Choroid plexus epithelial cell (primary cell): ENCODE results near the gene SLC9C2.
A peak's percentile ranks its signal among the peaks of the same experiment; 100 is the strongest.
"Not testable (repeated sequence)": the region's sequence is repeated elsewhere in the genome, so short reads cannot be mapped to it uniquely, and the experiment has no call there.

Experiments used
- DNase-seq: peaks from one replicate; pipeline ENCODE4 v3.0.0-alpha.2; 2010; ENCODE audit warnings: low read depth
- H3K4me3 ChIP-seq: 2 replicates; pipeline ENCODE4 v1.5.1; 2011; ENCODE audit warnings: low read depth, mild to moderate bottlenecking, control low read depth, low read length, moderate library complexity
- TF ChIP-seq, protein P1 (sequence below): conservative IDR thresholded peaks from 2 replicates; pipeline ENCODE4 v1.5.1; 2011; ENCODE audit warnings: low read depth, mild to moderate bottlenecking, control low read depth, inconsistent platforms, low read length, moderate library complexity

SLC9C2 gene

DNA sequence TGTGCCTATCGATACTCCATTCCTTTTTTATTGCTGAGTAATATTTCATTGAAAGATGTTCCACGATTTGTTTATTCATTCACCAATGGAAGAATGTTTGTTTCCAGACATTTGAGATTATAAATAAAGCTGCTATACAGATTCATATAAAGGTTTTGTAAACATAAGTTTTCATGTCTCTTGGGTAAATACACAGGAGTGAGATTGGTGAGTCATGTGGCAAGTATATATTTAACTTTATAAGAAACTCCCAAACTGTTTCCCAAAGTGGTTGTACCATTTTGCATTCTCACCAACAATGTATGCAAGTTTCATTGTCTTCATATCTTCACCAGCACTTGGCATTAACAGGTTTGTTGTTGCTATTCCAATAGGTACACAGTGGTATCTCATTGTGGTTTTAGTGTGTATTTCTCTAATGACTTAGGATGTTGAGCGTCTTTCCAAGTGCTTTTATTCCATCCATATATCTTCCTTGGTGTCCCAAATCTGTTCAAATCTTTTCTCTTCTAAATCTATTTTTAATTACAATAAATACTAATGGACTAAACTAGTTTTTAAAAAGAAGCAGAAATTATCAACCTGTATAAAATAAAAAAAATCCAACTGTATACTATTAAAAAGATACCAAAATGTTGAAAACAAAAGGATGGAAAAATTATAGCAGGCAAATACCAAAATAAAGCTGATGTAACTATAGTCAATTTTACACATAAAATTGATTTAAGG is 6.6 kb downstream of the SLC9C2 start:
- H3K4me3 ChIP-seq: no peak overlapping the region
- TF ChIP-seq, protein P1, sequence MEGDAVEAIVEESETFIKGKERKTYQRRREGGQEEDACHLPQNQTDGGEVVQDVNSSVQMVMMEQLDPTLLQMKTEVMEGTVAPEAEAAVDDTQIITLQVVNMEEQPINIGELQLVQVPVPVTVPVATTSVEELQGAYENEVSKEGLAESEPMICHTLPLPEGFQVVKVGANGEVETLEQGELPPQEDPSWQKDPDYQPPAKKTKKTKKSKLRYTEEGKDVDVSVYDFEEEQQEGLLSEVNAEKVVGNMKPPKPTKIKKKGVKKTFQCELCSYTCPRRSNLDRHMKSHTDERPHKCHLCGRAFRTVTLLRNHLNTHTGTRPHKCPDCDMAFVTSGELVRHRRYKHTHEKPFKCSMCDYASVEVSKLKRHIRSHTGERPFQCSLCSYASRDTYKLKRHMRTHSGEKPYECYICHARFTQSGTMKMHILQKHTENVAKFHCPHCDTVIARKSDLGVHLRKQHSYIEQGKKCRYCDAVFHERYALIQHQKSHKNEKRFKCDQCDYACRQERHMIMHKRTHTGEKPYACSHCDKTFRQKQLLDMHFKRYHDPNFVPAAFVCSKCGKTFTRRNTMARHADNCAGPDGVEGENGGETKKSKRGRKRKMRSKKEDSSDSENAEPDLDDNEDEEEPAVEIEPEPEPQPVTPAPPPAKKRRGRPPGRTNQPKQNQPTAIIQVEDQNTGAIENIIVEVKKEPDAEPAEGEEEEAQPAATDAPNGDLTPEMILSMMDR: no peak
- no peak for DNase-seq

DNA sequence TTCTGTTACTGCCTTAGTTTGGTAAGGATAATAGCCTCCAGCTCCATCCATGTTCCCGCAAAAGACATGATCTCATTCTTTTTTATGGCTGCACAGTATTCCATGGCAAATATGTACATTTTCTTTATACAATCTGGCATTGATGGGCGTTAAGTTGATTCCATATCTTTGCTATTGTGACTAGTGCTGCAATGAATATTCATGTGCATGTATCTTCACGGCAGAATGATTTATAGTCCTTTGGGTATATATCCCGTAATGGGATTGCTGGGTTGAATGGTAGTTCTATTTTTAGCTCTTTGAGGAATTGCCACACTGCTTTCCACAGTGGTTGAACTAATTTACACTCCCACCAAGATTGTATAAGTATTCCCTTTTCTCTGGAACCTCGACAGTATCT is 11.7 kb downstream of the SLC9C2 start:
- not testable (repeated sequence) for H3K4me3 ChIP-seq, DNase-seq

DNA sequence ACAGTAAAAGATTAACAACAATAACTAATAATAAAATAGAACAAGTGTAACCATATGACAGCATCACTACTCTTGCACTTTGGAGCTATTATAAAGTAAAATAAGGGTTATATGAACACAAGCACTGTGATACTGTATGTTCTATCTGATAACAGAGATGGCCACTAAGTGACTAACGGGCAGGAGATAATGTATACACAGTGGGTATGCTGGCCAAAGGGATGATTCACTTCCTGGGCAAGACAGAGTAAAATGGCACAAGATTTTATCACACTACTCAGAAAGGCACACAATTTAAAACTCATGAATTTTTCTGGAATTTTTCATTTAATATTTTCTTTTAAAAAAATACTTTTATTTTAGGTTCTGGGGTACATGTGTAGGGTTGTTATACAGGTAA is 12.3 kb downstream of the SLC9C2 start:
- no peak overlapping the region for H3K4me3 ChIP-seq
- DNase-seq: no peak
- TF ChIP-seq, protein P1: no peak

DNA sequence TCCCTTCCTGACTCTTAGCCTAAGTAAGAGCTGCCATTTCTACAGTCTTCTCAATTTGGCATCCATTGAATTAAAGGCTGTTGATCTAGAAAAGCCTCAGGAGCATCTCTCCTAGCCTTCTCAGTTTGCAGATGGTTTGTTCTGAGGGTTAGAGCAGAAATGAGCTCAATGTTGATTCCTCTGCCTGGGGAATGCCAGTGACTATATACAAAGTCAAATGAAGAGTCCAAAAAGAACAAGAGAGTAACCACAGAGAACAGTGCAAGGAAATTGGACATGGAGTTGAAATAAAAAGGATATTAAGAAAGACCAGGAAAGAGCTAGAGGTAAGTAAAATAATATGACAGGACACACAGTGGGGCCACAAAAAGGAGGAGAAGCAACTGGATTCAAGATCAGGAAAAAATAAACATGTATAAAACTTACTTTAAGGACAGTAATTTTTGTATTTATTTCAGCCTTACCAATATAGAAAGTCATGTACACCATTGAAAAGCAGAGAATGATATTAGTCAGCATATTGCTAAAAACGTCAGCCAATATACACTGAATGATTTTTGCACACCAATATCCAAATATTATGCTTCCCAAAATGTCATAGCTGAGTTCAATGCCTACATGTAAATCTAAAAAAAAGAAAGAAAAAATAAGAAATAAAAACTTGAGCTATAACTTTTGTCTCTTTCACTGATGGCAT is 21.3 kb downstream of the SLC9C2 start:
- H3K4me3 ChIP-seq: no peak overlapping the region
- TF ChIP-seq, protein P1: no peak
- DNase-seq: no peak

DNA sequence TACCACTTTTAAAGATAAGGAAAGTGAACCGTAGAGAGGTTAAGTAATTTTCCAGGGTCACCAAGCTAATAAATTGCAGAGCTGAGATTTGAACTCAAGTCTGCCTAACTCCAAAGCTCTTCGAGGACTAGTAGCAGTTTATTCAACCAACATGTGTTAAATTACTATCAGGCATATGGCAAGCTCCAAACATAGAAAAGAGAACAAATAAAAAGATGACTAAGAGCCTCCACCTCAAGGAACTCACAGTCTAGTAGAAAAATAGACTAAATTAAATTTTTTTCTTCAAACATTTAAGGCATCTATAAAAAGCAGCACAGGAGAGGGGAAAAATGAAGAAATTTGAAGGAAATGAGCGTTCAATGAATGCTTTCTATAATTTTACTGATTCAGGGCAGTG is 22.2 kb downstream of the SLC9C2 start:
- H3K4me3 ChIP-seq: no peak overlapping the region
- TF ChIP-seq, protein P1: no peak
- DNase-seq: no peak

DNA sequence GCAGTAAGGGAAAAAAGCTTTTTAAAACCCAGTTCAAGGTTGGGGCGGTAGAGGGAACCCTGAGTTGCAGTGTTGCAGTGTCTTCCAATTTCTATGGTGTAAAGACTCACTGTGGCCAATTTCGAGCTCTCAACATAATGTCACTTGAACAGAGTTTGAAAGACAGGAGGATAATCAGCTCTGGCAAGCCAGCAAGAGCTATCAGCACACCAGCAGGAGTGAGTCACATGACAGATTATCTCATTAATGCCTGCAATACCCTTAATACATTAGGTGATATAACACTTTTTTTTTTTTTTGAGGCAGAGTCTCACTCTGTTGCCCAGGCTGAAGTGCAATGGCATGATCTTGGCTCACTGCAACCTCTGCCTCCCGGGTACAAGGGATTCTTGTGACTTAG is 22.8 kb downstream of the SLC9C2 start:
- H3K4me3 ChIP-seq: no peak overlapping the region
- TF ChIP-seq, protein P1: no peak
- no peak for DNase-seq

DNA sequence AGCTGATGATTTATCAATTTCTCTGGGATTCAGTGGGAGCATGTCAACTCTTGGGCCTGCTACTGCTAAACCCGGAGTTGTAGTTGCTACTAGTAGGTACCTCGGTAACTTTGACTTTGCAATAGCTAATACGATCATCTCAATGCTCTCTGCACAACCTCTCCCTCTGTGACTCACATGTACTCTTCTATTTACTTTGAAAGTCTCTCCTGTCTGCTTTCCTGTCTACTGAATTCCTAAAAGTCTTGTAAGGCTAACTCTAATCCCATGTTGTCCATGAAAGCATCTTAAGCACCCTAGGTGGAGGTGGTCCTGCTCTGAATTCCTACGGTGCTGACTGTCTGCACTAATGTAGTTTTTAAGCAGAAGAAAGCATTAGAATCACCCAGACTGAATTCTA is 29.3 kb downstream of the SLC9C2 start:
- no peak overlapping the region for H3K4me3 ChIP-seq
- DNase-seq: peak; percentile 16
- TF ChIP-seq, protein P1: no peak
